Transverse colon (tissue), 4 donors: ENCODE results near the gene RAB40C.

Experiments
- EP300 ChIP-seq: sonication (generic); formaldehyde crosslinking; IDR thresholded peaks from one replicate; pipeline ENCODE4 v1.6.1; 2017; ENCODE audit warnings: antibody characterized with exemption, low read depth
- POLR2A ChIP-seq: fragments of 450-650 bp; IDR thresholded peaks from one replicate; pipeline ENCODE4 v1.6.1; 2016; ENCODE audit warnings: antibody characterized with exemption, mild to moderate bottlenecking, moderate library complexity
- POLR2AphosphoS5 ChIP-seq, 3 donors: sonication (generic); formaldehyde crosslinking; IDR thresholded peaks; one replicate each; pipeline ENCODE4 v1.6.1; 2016; ENCODE audit warnings: antibody characterized with exemption in 3 of 3
- TF ChIP-seq, protein P1 (sequence below), 5 experiments: fragments of 200-600 bp in 3 of 5; fragments of 450-650 bp in 2 of 5; sonication (generic) in 3 of 5; IDR thresholded peaks; 1 replicate in 2 of 5; 2 replicates in 3 of 5; pipeline ENCODE4 v1.5.1; 2016 to 2017; ENCODE audit warnings: antibody characterized with exemption in 5 of 5, inconsistent platforms in 3 of 5, mild to moderate bottlenecking in 2 of 5, moderate library complexity in 1 of 5

DNA sequence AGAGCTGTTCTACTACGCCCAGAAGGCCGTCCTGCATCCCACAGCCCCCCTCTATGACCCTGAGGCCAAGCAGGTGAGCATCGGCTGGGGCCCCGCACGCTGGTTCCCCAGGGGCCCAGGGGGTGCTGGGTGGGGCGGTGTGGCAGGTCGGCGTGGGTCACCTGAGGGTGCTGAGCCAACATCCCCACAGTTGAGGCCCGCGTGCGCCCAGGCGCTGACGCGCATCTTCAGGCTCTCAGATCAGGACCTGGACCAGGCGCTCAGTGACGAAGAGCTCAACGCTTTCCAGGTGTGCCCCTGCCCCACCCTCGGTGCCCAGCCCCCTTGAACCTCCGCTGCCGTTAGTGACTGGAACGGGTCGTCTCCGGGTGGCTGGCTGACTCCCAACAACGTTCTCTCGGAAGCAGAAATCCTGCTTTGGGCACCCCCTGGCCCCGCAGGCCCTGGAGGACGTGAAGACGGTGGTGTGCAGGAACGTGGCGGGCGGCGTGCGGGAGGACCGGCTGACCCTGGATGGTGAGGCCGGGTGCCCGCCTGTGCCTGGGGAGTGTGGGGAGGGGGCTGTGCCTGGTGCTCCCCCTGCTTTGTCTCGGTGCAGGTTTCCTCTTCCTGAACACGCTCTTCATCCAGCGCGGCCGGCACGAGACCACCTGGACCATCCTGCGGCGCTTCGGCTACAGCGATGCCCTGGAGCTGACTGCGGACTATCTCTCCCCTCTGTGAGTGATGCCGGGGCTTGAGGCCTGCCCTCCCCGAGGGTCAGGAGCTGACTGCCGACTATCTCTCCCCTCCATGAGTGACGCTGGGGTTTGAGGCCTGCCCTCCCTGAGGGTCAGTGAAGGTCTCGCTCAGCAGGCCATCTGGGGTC is 80.9 kb downstream of the RAB40C start:
- TF ChIP-seq POLR2A (no peak), POLR2AphosphoS5 (IDR thresholded peaks at IDR 0.05) (no peak), EP300 (no peak)
- TF ChIP-seq, protein P1, sequence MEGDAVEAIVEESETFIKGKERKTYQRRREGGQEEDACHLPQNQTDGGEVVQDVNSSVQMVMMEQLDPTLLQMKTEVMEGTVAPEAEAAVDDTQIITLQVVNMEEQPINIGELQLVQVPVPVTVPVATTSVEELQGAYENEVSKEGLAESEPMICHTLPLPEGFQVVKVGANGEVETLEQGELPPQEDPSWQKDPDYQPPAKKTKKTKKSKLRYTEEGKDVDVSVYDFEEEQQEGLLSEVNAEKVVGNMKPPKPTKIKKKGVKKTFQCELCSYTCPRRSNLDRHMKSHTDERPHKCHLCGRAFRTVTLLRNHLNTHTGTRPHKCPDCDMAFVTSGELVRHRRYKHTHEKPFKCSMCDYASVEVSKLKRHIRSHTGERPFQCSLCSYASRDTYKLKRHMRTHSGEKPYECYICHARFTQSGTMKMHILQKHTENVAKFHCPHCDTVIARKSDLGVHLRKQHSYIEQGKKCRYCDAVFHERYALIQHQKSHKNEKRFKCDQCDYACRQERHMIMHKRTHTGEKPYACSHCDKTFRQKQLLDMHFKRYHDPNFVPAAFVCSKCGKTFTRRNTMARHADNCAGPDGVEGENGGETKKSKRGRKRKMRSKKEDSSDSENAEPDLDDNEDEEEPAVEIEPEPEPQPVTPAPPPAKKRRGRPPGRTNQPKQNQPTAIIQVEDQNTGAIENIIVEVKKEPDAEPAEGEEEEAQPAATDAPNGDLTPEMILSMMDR (IDR thresholded peaks at IDR 0.05), result no peak
